T-helper 2 cell treated with Interferon-gamma antibody and Interleukin-4, amounts not matched to agents 5 μg/mL and 100 μg/mL, for 36 hours (primary cell): ENCODE results near the gene CD9.
"Not testable (repeated sequence)": the region's sequence is repeated elsewhere in the genome, so short reads cannot be mapped to it uniquely, and the experiment has no call there.

Experiments
- DNase-seq: peaks from one replicate; pipeline ENCODE4 v3.0.0; 2021; ENCODE audit warnings: low spot score
- H3K27ac Mint-ChIP-seq: one replicate; pipeline ENCODE4 v1.8.0; 2021; ENCODE audit warnings: mild to moderate bottlenecking, mixed read lengths
- H3K27me3 Mint-ChIP-seq: one replicate; pipeline ENCODE4 v1.8.0; 2021; ENCODE audit warnings: low read depth, mixed read lengths
- H3K36me3 Mint-ChIP-seq: one replicate; pipeline ENCODE4 v1.8.0; 2021; ENCODE audit warnings: low read depth, mixed read lengths
- H3K4me1 Mint-ChIP-seq: one replicate; pipeline ENCODE4 v1.8.0; 2021; ENCODE audit warnings: low read depth, mixed read lengths
- H3K4me3 Mint-ChIP-seq: one replicate; pipeline ENCODE4 v1.8.0; 2022; ENCODE audit warnings: mild to moderate bottlenecking, moderate library complexity, mixed read lengths
- H3K9me3 Mint-ChIP-seq: one replicate; pipeline ENCODE4 v1.8.0; 2021; ENCODE audit warnings: mixed read lengths

The CD9 gene

GRCh38 chr12:6201213-6201608 is 1.0 kb downstream of the CD9 start:
- DNase-seq, result no peak
- Mint-ChIP-seq H3K27me3 (peaks cover 42% of the 10 kb centered on the region), H3K36me3 (no peaks in the 10 kb centered on the region), H3K9me3 (no peaks in the 10 kb centered on the region), H3K4me1 (peaks cover 12% of the 10 kb centered on the region), H3K27ac (no peak overlapping the region), H3K4me3 (peak overlapping the region; percentile 40)

GRCh38 chr12:6201826-6202225 is 1.6 kb downstream of the CD9 start:
- Mint-ChIP-seq H3K27me3 (peaks cover 42% of the 10 kb centered on the region), H3K36me3 (no peaks in the 10 kb centered on the region), H3K9me3 (no peaks in the 10 kb centered on the region), H3K27ac (no peak overlapping the region), H3K4me3 (no peak overlapping the region), H3K4me1 (peaks cover 12% of the 10 kb centered on the region)
- DNase-seq, result no peak

GRCh38 chr12:6202304-6202703 is 2.1 kb downstream of the CD9 start:
- H3K27ac Mint-ChIP-seq, result no peak overlapping the region
- peaks cover 12% of the 10 kb centered on the region for H3K4me1 Mint-ChIP-seq
- H3K27me3 Mint-ChIP-seq, result peaks cover 42% of the 10 kb centered on the region
- H3K4me3 Mint-ChIP-seq, result no peak overlapping the region
- H3K9me3 Mint-ChIP-seq, result no peaks in the 10 kb centered on the region
- no peaks in the 10 kb centered on the region for H3K36me3 Mint-ChIP-seq
- no peak for DNase-seq

- Mint-ChIP-seq H3K27me3 (peaks cover 42% of the 10 kb centered on the region), H3K4me3 (no peak overlapping the region), H3K4me1 (peaks cover 12% of the 10 kb centered on the region), H3K27ac (no peak overlapping the region), H3K9me3 (no peaks in the 10 kb centered on the region), H3K36me3 (no peaks in the 10 kb centered on the region)
- no peak for DNase-seq
These were observed 2.6 kb downstream of the CD9 start for GRCh38 chr12:6202846-6203245.

GRCh38 chr12:6203601-6204000 is 3.4 kb downstream of the CD9 start:
- Mint-ChIP-seq H3K27me3 (peaks cover 35% of the 10 kb centered on the region), H3K36me3 (no peaks in the 10 kb centered on the region), H3K4me3 (no peak overlapping the region), H3K9me3 (no peaks in the 10 kb centered on the region), H3K27ac (no peak overlapping the region), H3K4me1 (peaks cover 12% of the 10 kb centered on the region)
- no peak for DNase-seq

GRCh38 chr12:6204533-6205143 is 4.4 kb downstream of the CD9 start:
- Mint-ChIP-seq H3K27me3 (peaks cover 28% of the 10 kb centered on the region), H3K27ac (no peak overlapping the region), H3K4me3 (no peak overlapping the region), H3K9me3 (no peaks in the 10 kb centered on the region), H3K4me1 (peaks cover 7% of the 10 kb centered on the region), H3K36me3 (no peaks in the 10 kb centered on the region)
- DNase-seq, result no peak

GRCh38 chr12:6205144-6205539 is 4.9 kb downstream of the CD9 start:
- Mint-ChIP-seq H3K27ac (no peak overlapping the region), H3K36me3 (no peaks in the 10 kb centered on the region), H3K4me3 (no peak overlapping the region), H3K27me3 (peaks cover 25% of the 10 kb centered on the region), H3K9me3 (no peaks in the 10 kb centered on the region), H3K4me1 (peaks cover 4% of the 10 kb centered on the region)
- DNase-seq, result no peak

GRCh38 chr12:6205761-6206160 is 5.6 kb downstream of the CD9 start:
- H3K4me3 Mint-ChIP-seq, result no peak overlapping the region
- peaks cover 25% of the 10 kb centered on the region for H3K27me3 Mint-ChIP-seq
- peaks cover 4% of the 10 kb centered on the region for H3K4me1 Mint-ChIP-seq
- H3K9me3 Mint-ChIP-seq, result no peaks in the 10 kb centered on the region
- no peak for DNase-seq
- no peaks in the 10 kb centered on the region for H3K36me3 Mint-ChIP-seq
- H3K27ac Mint-ChIP-seq, result no peak overlapping the region

GRCh38 chr12:6206327-6206726 is 6.1 kb downstream of the CD9 start:
- H3K27ac Mint-ChIP-seq, result no peak overlapping the region
- H3K4me1 Mint-ChIP-seq, result peaks cover 2% of the 10 kb centered on the region
- no peak for DNase-seq
- no peaks in the 10 kb centered on the region for H3K9me3 Mint-ChIP-seq
- peaks cover 21% of the 10 kb centered on the region for H3K27me3 Mint-ChIP-seq
- H3K36me3 Mint-ChIP-seq, result no peaks in the 10 kb centered on the region
- no peak overlapping the region for H3K4me3 Mint-ChIP-seq

GRCh38 chr12:6207259-6207925 is 7.2 kb downstream of the CD9 start:
- no peaks in the 10 kb centered on the region for H3K9me3 Mint-ChIP-seq
- peaks cover 2% of the 10 kb centered on the region for H3K4me1 Mint-ChIP-seq
- peaks cover 10% of the 10 kb centered on the region for H3K27me3 Mint-ChIP-seq
- H3K4me3 Mint-ChIP-seq, result no peak overlapping the region
- no peak overlapping the region for H3K27ac Mint-ChIP-seq
- DNase-seq, result no peak
- H3K36me3 Mint-ChIP-seq, result no peaks in the 10 kb centered on the region

GRCh38 chr12:6208130-6208529 is 7.9 kb downstream of the CD9 start:
- no peak for DNase-seq
- Mint-ChIP-seq H3K27me3 (peaks cover 3% of the 10 kb centered on the region), H3K4me1 (peaks cover 2% of the 10 kb centered on the region), H3K36me3 (no peaks in the 10 kb centered on the region), H3K4me3 (no peak overlapping the region), H3K9me3 (no peaks in the 10 kb centered on the region), H3K27ac (no peak overlapping the region)

GRCh38 chr12:6209428-6209827 is 9.2 kb downstream of the CD9 start:
- DNase-seq, H3K27me3 Mint-ChIP-seq, H3K36me3 Mint-ChIP-seq, H3K27ac Mint-ChIP-seq, H3K4me3 Mint-ChIP-seq, H3K9me3 Mint-ChIP-seq, H3K4me1 Mint-ChIP-seq: not testable (repeated sequence)

GRCh38 chr12:6211421-6211869 is 11.2 kb downstream of the CD9 start:
- no peak overlapping the region for H3K27ac Mint-ChIP-seq
- no peak overlapping the region for H3K4me3 Mint-ChIP-seq
- H3K9me3 Mint-ChIP-seq, result no peaks in the 10 kb centered on the region

GRCh38 chr12:6212086-6212485 is 11.9 kb downstream of the CD9 start:
- DNase-seq, result no peak
- peaks cover 10% of the 10 kb centered on the region for H3K4me1 Mint-ChIP-seq

More at GRCh38 chr12:6211421-6211869, 11.2 kb downstream of the CD9 start:
- Mint-ChIP-seq H3K4me1 (peaks cover 8% of the 10 kb centered on the region), H3K36me3 (no peaks in the 10 kb centered on the region), H3K27me3 (no peaks in the 10 kb centered on the region)
- no peak for DNase-seq

GRCh38 chr12:6213969-6214368 is 13.8 kb downstream of the CD9 start:
- Mint-ChIP-seq H3K4me3 (no peak overlapping the region), H3K27me3 (no peaks in the 10 kb centered on the region), H3K27ac (no peak overlapping the region), H3K36me3 (no peaks in the 10 kb centered on the region), H3K9me3 (no peaks in the 10 kb centered on the region), H3K4me1 (peaks cover 15% of the 10 kb centered on the region)
- DNase-seq, result no peak

More at GRCh38 chr12:6212086-6212485, 11.9 kb downstream of the CD9 start:
- Mint-ChIP-seq H3K4me3 (no peak overlapping the region), H3K27ac (no peak overlapping the region), H3K36me3 (no peaks in the 10 kb centered on the region), H3K9me3 (no peaks in the 10 kb centered on the region), H3K27me3 (no peaks in the 10 kb centered on the region)
